SJCRH30 (cell line): ENCODE data around the gene AFF2. TPM values are rescaled to one million over a fixed set of nuclear protein-coding genes. Genes with fewer than 3 reads are reported as not detected.

Experiments
- DNase-seq, 2 experiments: peaks; one replicate each; pipeline ENCODE4 v3.0.0-alpha.2; 2015 to 2020
- H3K27ac ChIP-seq: fragments of 250-450 bp; sonication (Bioruptor Pico); 2 replicates; pipeline ENCODE4 v1.5.1; 2020; ENCODE audit warnings: mild to moderate bottlenecking, moderate library complexity
- H3K27me3 ChIP-seq: fragments of 250-450 bp; sonication (Bioruptor Pico); 2 replicates; pipeline ENCODE4 v1.5.1; 2020; ENCODE audit warnings: mild to moderate bottlenecking, moderate library complexity
- H3K36me3 ChIP-seq: fragments of 250-450 bp; sonication (Bioruptor Pico); 2 replicates; pipeline ENCODE4 v1.5.1; 2020; ENCODE audit warnings: mild to moderate bottlenecking, moderate library complexity
- H3K4me1 ChIP-seq: fragments of 250-450 bp; sonication (Bioruptor Pico); 2 replicates; pipeline ENCODE4 v1.5.1; 2020; ENCODE audit warnings: mild to moderate bottlenecking, moderate library complexity
- H3K4me3 ChIP-seq: fragments of 250-450 bp; sonication (Bioruptor Pico); 2 replicates; pipeline ENCODE4 v1.5.1; 2020; ENCODE audit warnings: mild to moderate bottlenecking, moderate library complexity
- H3K9me3 ChIP-seq: fragments of 250-450 bp; sonication (Bioruptor Pico); replicated peaks from 2 replicates; pipeline ENCODE4 v1.5.1; 2020; ENCODE audit warnings: mild to moderate bottlenecking, moderate library complexity
- total RNA-seq: library from RNA; depleted of rRNA; stranded (reverse); fragments of >200 nt; shearing (Covaris generic); gene quantifications from 2 replicates; pipeline ENCODE4 v1.2.3, GENCODE V29; 2014

Gene AFF2
- total RNA-seq, 1 experiment from 2014 or later, result 0.06 TPM

DNA sequence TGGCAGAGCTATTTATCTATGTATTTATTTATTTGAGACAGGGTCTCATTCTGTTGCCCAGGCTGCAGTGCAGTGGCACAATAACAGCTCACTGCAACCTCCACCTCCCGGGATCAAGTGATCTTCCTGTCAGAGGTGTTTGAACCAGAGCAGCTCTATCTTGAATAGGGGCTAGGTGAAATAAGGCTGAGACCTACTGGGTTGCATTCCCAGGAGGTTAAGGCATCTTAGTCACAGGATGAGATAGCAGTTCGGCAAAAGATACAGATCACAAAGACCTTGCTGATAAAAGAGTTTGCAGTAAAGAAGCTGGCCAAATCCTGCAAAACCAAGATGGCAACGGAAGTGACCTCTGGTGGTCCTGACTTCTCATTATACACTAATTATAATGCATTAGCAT lies 501.9 kb downstream of the AFF2 start:
- DNase-seq, result no peak
- H3K9me3 ChIP-seq, result no peaks in the 10 kb centered on the region
- no peak overlapping the region for H3K4me3 ChIP-seq
- H3K27me3 ChIP-seq, result no peaks in the 10 kb centered on the region
- no peaks in the 10 kb centered on the region for H3K36me3 ChIP-seq
- no peaks in the 10 kb centered on the region for H3K4me1 ChIP-seq
- no peak overlapping the region for H3K27ac ChIP-seq

DNA sequence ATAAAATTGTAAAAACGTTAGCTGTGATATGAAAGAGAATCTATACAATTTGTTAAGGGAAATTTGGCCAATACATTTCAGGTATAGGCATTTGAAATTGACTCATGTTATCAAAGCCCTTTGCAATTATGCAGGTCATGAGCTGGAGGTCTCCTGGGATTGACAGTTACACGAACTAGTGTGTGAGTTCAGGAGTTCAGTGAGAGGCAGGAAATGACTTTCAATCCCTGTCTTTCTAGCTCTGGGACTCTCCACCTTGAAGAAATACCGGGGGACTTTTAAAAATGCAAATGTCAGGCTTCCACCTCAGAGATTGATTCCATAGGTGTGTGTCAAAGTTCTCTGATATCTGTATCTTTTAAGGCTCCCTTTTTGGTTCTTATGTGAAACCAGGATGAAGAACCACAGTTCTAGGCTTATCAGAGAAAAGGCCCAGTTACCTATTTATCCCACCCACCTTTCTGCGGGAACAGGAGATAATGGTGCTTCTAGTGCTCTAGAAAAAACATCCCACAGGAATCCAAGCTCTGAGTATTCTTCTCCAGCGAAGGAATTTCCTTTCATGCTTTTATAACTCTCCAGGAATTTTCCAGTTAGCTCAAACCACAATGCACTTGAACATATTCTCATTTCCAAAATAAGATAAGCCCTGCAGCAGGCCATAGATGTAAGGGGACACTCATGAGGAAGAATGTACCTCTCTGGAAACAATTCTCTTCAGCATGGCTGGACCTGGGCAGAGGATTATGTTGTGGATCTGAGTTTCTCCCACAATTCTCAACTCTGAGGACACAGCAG lies 503.6 kb downstream of the AFF2 start:
- no peaks in the 10 kb centered on the region for H3K4me1 ChIP-seq
- H3K9me3 ChIP-seq, result no peaks in the 10 kb centered on the region
- H3K27ac ChIP-seq, result no peak overlapping the region
- H3K4me3 ChIP-seq, result no peak overlapping the region
- DNase-seq, result no peak
- H3K36me3 ChIP-seq, result no peaks in the 10 kb centered on the region
- H3K27me3 ChIP-seq, result no peaks in the 10 kb centered on the region

DNA sequence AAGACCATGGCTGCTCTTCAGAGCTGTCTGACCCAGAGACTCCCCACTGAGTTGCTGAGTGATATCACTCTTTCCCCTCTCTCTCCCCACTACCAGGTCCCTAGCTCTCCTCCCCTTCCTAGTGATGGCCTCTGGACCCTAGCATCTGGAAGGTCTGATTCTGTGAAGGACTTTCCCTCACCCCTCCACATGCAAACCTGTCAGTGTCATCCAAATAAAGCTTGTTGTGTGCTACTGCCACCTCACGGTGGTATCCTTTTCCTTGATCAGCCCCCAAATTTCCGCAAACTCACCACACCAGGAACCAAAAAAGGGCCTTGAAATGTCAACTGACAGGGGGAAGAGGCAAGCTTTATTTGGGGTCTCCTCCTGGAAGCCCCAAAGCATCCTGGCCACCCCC lies 504.5 kb downstream of the AFF2 start:
- no peak for DNase-seq
- Histone ChIP-seq H3K27me3 (no peaks in the 10 kb centered on the region), H3K4me3 (no peak overlapping the region), H3K27ac (no peak overlapping the region), H3K9me3 (no peaks in the 10 kb centered on the region), H3K36me3 (no peaks in the 10 kb centered on the region), H3K4me1 (no peaks in the 10 kb centered on the region)

DNA sequence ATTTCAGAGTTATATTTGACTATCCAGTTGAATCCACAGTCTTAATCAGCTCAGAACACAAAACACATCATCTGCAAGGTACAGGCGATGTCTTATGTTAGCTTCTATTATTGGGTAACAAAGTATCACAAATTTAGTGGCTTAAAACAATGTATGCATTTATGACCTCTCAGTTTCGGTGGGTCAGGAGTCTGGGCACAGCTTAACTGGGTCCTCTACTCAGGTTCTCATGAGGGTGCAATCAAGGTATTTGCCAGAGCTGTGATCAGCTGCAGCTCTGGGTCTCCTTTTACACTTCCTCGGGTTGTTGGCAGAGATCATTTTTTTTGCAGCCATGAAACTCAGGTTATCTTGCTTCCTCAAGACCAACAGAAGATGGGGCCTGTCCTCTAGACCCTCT lies 505.8 kb downstream of the AFF2 start:
- H3K36me3 ChIP-seq, result no peaks in the 10 kb centered on the region
- DNase-seq, result no peak
- H3K4me3 ChIP-seq, result no peak overlapping the region
- H3K9me3 ChIP-seq, result no peaks in the 10 kb centered on the region
- H3K27me3 ChIP-seq, result no peaks in the 10 kb centered on the region
- no peaks in the 10 kb centered on the region for H3K4me1 ChIP-seq
- no peak overlapping the region for H3K27ac ChIP-seq

DNA sequence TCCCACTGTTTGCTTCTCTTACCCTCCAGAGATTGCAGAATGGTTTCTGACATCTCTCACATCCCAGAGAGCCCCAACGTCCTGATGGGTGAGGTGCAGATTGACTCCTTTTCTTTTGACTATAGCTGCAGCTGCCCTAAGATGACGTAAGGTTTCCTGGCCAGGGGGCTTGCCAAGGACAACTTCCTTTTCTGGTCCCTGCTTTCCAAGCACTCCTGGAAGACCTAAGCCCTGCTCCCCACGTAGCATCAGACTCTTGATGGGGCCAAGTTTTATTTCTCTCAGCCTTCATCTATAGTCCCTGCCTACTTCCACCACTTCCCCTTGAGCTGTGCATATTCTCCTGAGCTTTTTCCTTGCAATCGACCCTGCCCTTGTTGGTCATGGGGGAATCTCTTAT lies 507.0 kb downstream of the AFF2 start:
- Histone ChIP-seq H3K9me3 (no peaks in the 10 kb centered on the region), H3K27me3 (no peaks in the 10 kb centered on the region), H3K4me1 (no peaks in the 10 kb centered on the region), H3K36me3 (no peaks in the 10 kb centered on the region), H3K27ac (no peak overlapping the region), H3K4me3 (no peak overlapping the region)
- peak in 1 of 2 experiments; percentile 1 for DNase-seq

DNA sequence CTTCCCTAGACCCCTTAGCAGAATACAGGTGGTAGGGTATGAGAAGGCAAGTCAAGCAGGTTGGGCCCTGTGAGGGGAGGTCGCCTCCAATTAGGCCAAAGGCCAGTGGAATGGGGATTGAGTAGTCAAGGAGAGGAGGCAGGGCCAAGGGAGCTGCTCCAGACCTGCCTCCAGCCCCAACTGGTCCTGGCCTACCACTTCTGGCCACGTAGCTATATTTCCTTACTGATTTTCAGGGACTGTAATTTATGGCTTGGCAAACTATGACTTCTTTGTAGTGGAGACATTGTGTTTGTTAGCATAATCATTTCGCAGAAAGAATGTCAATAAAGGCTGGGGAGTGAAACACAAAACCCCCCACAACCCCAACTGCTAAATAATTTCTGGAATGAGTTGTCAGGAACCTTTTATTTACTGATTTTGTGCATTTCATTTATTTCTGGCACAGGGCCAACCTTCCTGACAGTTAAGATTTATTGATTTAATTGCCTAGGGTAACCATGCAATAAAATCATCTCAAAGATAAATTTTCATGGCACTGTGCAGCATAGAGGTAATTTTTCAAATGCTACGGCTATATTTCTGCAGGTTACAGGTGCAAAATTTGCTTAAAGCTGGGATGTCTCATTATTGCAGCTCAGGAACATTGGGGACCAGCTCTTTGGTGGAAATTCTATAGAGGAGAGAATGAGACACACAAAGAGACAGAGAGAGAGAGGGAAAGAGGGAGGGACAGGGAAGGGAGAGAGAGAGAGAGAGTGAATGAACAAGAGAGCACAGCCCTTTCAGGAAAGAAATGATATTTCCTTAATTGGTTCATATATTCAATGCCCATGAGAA lies 509.8 kb downstream of the AFF2 start:
- Histone ChIP-seq H3K27ac (no peak overlapping the region), H3K4me1 (no peaks in the 10 kb centered on the region), H3K4me3 (no peak overlapping the region), H3K36me3 (no peaks in the 10 kb centered on the region), H3K27me3 (no peaks in the 10 kb centered on the region), H3K9me3 (no peaks in the 10 kb centered on the region)
- DNase-seq, result no peak

DNA sequence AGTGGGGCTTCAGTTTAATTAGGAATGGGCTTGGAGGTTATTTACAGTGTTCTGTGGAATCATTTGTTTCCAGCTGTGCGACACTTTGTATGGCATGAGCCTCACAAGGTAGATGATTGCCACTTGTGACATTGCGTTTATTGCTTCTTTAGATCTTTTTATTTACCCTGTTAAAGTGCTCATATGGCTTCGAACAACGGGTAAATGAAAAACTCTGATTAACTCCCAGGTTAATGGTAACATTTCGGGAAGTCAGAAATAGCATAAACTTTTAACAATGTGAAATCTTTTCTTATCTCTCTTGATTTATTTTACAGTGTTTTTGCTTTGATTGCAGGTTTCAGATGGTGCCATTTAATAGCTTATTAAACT lies 510.4 kb downstream of the AFF2 start:
- Histone ChIP-seq H3K27ac (no peak overlapping the region), H3K4me3 (no peak overlapping the region)
- no peak for DNase-seq

DNA sequence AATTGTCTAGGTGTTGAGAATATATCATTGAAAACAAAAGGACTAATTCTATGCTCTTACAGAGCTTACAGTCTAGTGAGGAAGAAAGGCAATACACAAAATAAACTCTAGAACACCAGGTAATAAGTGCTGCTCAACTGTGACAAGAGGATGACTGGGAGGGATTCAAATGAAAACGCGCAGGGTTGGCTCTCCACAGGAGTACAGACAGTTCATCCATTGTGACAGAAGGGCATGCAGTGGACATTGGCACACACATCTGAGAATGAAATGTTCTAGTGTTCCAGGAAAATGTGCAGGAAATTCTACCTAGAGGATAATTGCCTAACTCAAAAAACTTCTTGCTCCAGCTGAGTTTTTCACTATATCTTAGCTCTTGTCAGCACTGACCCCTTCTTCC lies 512.7 kb downstream of the AFF2 start:
- Histone ChIP-seq H3K27me3 (no peaks in the 10 kb centered on the region), H3K4me1 (no peaks in the 10 kb centered on the region), H3K4me3 (no peak overlapping the region), H3K36me3 (no peaks in the 10 kb centered on the region), H3K9me3 (no peaks in the 10 kb centered on the region), H3K27ac (no peak overlapping the region)
- DNase-seq, result no peak

More for the DNA sequence above, 510.4 kb downstream of the AFF2 start:
- Histone ChIP-seq H3K27me3 (no peaks in the 10 kb centered on the region), H3K4me1 (no peaks in the 10 kb centered on the region), H3K9me3 (no peaks in the 10 kb centered on the region), H3K36me3 (no peaks in the 10 kb centered on the region)

DNA sequence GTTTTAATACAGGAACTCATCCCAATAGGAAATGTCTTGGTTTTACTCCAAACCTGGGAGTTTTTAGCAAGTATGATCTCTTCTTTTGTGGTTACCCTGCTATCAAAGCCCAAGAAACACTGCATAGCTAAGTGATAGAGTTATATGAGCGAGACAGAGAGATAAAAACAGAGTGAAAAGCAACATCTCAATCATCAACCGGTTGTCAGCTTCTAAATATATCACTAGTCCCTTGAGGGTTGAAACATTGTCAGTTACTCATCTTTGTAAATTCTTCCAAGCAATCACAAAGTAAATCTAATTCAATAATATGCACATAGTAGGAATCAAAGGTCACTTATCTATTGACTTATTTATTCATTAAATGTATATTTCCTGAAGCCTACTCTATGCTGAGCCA lies 520.7 kb downstream of the AFF2 start:
- Histone ChIP-seq H3K36me3 (no peaks in the 10 kb centered on the region), H3K27ac (no peak overlapping the region), H3K4me1 (no peaks in the 10 kb centered on the region), H3K4me3 (no peak overlapping the region), H3K27me3 (no peaks in the 10 kb centered on the region), H3K9me3 (no peaks in the 10 kb centered on the region)
- DNase-seq, result no peak

DNA sequence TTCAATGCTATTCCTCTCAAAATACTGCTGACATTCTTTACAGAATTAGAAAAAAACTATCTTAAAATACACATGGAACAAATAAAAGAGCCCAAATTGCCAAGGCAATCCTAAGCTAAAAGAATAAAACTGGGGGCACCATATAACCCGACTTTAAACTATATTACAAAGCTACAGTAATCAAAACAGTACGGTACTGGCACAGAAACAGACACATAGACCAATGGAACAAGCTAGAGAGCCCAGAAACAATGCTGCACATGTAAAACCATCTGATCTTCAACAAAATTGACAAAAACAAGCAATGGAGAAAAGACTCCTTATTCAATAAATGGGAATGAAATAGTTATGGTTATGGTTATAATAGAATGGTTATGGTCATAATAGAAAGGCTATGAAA lies 522.1 kb downstream of the AFF2 start:
- H3K9me3 ChIP-seq, result no peaks in the 10 kb centered on the region
- no peak overlapping the region for H3K27ac ChIP-seq
- DNase-seq, result no peak
- no peaks in the 10 kb centered on the region for H3K27me3 ChIP-seq
- no peak overlapping the region for H3K4me3 ChIP-seq
- H3K36me3 ChIP-seq, result no peaks in the 10 kb centered on the region
- H3K4me1 ChIP-seq, result no peaks in the 10 kb centered on the region

DNA sequence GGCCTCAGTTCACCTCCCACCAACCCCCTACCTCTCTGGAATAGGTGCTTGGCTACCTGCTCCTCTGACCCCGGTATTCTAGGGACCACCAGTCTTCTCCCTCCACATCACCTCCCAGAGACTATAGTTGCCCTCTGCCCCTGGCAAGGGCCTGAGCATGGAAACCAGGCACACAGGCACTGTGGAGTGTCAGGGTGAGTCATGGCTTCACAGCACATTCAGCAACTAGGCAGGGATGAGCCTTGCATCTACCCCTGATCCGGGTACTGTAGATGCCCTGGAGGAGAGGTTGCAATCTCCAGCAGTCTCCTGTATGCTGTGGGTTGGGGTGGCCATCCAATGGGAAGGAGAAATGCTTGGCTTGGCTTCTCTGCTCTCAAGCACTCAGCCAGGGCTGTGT lies 532.0 kb downstream of the AFF2 start:
- Histone ChIP-seq H3K27me3 (no peaks in the 10 kb centered on the region), H3K36me3 (no peaks in the 10 kb centered on the region), H3K4me1 (no peaks in the 10 kb centered on the region), H3K4me3 (no peak overlapping the region), H3K9me3 (no peaks in the 10 kb centered on the region), H3K27ac (no peak overlapping the region)
- no peak for DNase-seq

DNA sequence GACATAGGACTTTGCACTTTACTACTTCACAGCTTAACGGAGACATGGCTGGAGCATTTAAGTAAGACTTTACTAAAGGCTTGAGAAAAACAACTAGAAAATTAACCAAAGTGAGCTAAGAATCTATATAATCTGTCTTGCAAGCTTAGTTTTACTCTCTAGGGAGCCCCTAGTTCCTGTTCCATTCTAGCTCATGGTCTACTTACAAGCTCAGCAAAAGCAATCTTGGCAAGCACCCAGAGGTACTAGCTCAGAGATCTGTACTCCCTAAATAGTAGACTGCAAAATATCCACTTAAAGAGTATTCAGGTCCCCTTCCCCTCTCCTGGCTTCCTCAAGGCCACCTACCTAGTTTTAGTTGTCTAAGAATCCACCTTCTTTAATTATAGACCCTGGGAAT lies 535.7 kb downstream of the AFF2 start:
- Histone ChIP-seq H3K36me3 (no peaks in the 10 kb centered on the region), H3K9me3 (no peaks in the 10 kb centered on the region), H3K27me3 (no peaks in the 10 kb centered on the region), H3K27ac (no peak overlapping the region), H3K4me1 (no peaks in the 10 kb centered on the region), H3K4me3 (no peak overlapping the region)
- no peak for DNase-seq

DNA sequence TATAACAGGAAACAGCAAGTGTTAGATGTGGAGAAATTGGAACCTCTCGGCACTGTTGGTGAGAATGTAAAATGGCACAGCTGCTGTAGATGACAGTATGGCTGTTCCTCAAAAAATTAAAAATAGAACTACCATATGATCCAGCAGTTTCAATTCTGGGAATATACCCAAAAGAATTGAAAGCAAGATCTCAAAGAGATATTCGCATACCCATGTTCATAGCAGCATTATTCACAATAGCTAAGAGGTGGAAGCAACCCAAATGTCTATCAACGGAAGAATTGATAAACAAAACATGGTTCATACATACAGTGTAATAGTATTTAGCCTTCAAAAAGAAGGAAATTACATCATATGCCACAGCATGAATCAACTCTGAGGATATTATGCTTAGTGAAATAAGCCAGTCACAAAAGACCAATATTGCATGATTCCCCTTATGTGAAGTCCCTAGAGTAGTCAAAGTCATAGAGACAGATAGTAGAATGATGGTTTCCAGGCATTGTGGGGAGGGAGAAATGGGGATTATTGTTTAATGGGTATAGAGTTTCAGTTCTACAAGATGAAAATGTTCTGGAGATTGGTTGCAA lies 537.0 kb downstream of the AFF2 start:
- Histone ChIP-seq H3K9me3 (no peaks in the 10 kb centered on the region), H3K4me1 (no peaks in the 10 kb centered on the region)

DNA sequence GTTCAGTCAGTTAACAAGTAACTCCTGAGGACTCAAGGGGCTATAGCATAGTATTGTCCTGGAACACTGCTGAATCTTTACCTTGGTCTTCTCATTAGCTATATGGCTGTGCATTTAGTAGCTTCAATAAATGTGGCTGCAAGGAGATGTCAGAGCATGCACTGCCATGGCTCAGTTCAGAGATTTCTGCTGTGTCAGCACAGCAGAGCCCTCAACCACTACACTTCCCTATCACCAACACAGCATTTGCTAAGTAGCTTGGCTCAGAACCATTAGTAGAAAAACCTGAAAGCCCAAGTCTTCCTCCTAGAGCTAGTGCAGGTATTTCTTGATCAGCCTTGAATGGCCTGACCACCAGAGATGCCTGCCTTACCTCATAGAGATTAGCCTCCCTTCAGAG lies 538.6 kb downstream of the AFF2 start:
- H3K27ac ChIP-seq, result no peak overlapping the region
- no peak overlapping the region for H3K4me3 ChIP-seq
- H3K27me3 ChIP-seq, result no peaks in the 10 kb centered on the region
- H3K36me3 ChIP-seq, result no peaks in the 10 kb centered on the region
- no peaks in the 10 kb centered on the region for H3K4me1 ChIP-seq
- no peaks in the 10 kb centered on the region for H3K9me3 ChIP-seq
- DNase-seq, result no peak

More for the DNA sequence above, 537.0 kb downstream of the AFF2 start:
- H3K4me3 ChIP-seq, result no peak overlapping the region
- no peaks in the 10 kb centered on the region for H3K36me3 ChIP-seq
- DNase-seq, result no peak
- H3K27me3 ChIP-seq, result no peaks in the 10 kb centered on the region
- no peak overlapping the region for H3K27ac ChIP-seq

DNA sequence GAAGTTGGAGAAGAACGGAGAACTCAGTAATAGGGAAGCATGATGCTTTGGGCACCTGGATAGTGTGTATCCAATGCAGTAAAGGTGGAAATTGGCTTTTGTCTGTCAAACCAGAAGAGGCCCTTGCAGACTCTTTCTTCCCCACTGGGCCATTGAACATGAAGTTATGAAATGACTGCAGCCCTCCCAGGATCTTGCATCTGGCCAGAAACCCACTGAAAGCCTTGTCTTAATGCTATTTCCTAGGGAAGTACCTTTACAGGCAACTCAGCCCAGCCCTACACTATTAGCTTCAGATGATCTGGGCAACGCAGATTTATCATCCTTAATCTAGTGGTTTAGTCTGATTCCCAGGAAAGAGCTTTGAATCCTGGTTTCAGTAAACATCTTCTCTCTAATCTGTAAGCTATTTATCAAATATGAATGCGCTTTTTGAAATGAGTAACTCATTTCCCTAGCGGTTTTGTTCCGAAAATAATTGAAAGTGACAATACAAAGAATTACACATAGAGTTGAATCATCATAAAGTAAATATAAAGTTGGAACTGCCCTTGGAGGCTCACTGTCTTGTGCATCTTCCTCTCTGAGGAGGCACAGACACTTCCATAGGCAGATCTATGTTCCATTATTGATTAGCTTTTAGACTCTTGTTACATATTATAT lies 540.6 kb downstream of the AFF2 start:
- Histone ChIP-seq H3K4me3 (no peak overlapping the region), H3K9me3 (no peaks in the 10 kb centered on the region), H3K4me1 (no peaks in the 10 kb centered on the region), H3K27ac (no peak overlapping the region), H3K27me3 (no peaks in the 10 kb centered on the region), H3K36me3 (no peaks in the 10 kb centered on the region)
- no peak for DNase-seq
